SK-N-MC (cell line): ENCODE data around the gene AKAP13.

Experiments
- DNase-seq: peaks from one replicate; pipeline ENCODE4 v3.0.0-alpha.2; 2011; ENCODE audit warnings: low read depth, low spot score
- H3K27ac ChIP-seq: fragments of 200-600 bp; sonication (generic); 2 replicates; pipeline ENCODE4 v1.5.1; 2016; ENCODE audit warnings: mixed run types
- H3K36me3 ChIP-seq: fragments of 200-600 bp; sonication (generic); 2 replicates; pipeline ENCODE4 v1.6.1; 2017; ENCODE audit warnings: antibody characterized with exemption, low read length, mixed read lengths; ENCODE audit not compliant: insufficient read depth
- H3K4me3 ChIP-seq: fragments of 200-600 bp; sonication (generic); 2 replicates; pipeline ENCODE4 v1.5.1; 2016
- H3K9ac ChIP-seq: fragments of 200-600 bp; sonication (generic); 2 replicates; pipeline ENCODE4 v1.8.0; 2017; ENCODE audit warnings: mixed run types, mixed read lengths; ENCODE audit not compliant: insufficient read length
- H3K9me3 ChIP-seq: fragments of 200-600 bp; sonication (generic); 2 replicates; pipeline ENCODE4 v1.6.1; 2017; ENCODE audit warnings: low read depth, mild to moderate bottlenecking, antibody characterized with exemption, low read length, moderate library complexity, mixed read lengths
- EZH2 ChIP-seq: fragments of 200-600 bp; sonication (generic); IDR thresholded peaks from one replicate; pipeline ENCODE4 v1.6.1; 2017; ENCODE audit warnings: antibody characterized with exemption
- FOXP2 ChIP-seq: optimal IDR thresholded peaks from 2 replicates; pipeline ENCODE3; 2011; ENCODE audit warnings: mild to moderate bottlenecking, moderate library complexity; ENCODE audit not compliant: insufficient read depth; ENCODE audit errors: extremely low read length, control extremely low read depth
- POLR2AphosphoS5 ChIP-seq: IDR thresholded peaks from 2 replicates; pipeline ENCODE4 v1.6.1; 2012; ENCODE audit warnings: mild to moderate bottlenecking, low read depth, low read length, borderline replicate concordance

Gene AKAP13

GRCh38 chr15:85414037-85414436 lies 33.6 kb downstream of the AKAP13 start:
- H3K36me3 ChIP-seq: no peaks in the 10 kb centered on the region
- TF ChIP-seq POLR2AphosphoS5: no peak
- TF ChIP-seq FOXP2: no peak
- TF ChIP-seq EZH2: no peak
- H3K9ac ChIP-seq: no peak overlapping the region
- H3K9me3 ChIP-seq: no peaks in the 10 kb centered on the region
- DNase-seq: no peak
- H3K27ac ChIP-seq: no peak overlapping the region
- H3K4me3 ChIP-seq: no peak overlapping the region

- no peak overlapping the region for H3K4me3 ChIP-seq
- TF ChIP-seq EZH2 (no peak), POLR2AphosphoS5 (no peak), FOXP2 (no peak)
- no peak for DNase-seq
- H3K9ac ChIP-seq: no peak overlapping the region
- H3K9me3 ChIP-seq: no peaks in the 10 kb centered on the region
- H3K36me3 ChIP-seq: no peaks in the 10 kb centered on the region
- H3K27ac ChIP-seq: no peak overlapping the region
These were observed 34.1 kb downstream of the AKAP13 start for GRCh38 chr15:85414495-85414894.

- H3K27ac ChIP-seq: no peak overlapping the region
- H3K9ac ChIP-seq: no peak overlapping the region
- TF ChIP-seq POLR2AphosphoS5 (no peak), FOXP2 (no peak), EZH2 (no peak)
- DNase-seq: no peak
- no peak overlapping the region for H3K4me3 ChIP-seq
- no peaks in the 10 kb centered on the region for H3K9me3 ChIP-seq
- no peaks in the 10 kb centered on the region for H3K36me3 ChIP-seq
These were observed 34.6 kb downstream of the AKAP13 start for GRCh38 chr15:85414991-85415390.

GRCh38 chr15:85415783-85416182 lies 35.4 kb downstream of the AKAP13 start:
- Histone ChIP-seq H3K27ac (no peak overlapping the region), H3K9me3 (no peaks in the 10 kb centered on the region), H3K9ac (no peak overlapping the region), H3K4me3 (no peak overlapping the region), H3K36me3 (no peaks in the 10 kb centered on the region)
- no peak for DNase-seq
- TF ChIP-seq FOXP2 (no peak), POLR2AphosphoS5 (no peak), EZH2 (no peak)

GRCh38 chr15:85417276-85417675 lies 36.9 kb downstream of the AKAP13 start:
- Histone ChIP-seq H3K36me3 (no peaks in the 10 kb centered on the region), H3K9ac (no peak overlapping the region), H3K4me3 (no peak overlapping the region), H3K9me3 (no peaks in the 10 kb centered on the region), H3K27ac (no peak overlapping the region)
- TF ChIP-seq EZH2 (no peak), FOXP2 (no peak), POLR2AphosphoS5 (no peak)
- DNase-seq: no peak

- no peak overlapping the region for H3K27ac ChIP-seq
- no peaks in the 10 kb centered on the region for H3K9me3 ChIP-seq
These were observed 38.8 kb downstream of the AKAP13 start for GRCh38 chr15:85419161-85419560.

GRCh38 chr15:85421116-85421925 lies 40.9 kb downstream of the AKAP13 start:
- no peak overlapping the region for H3K4me3 ChIP-seq
- no peaks in the 10 kb centered on the region for H3K9me3 ChIP-seq
- no peak overlapping the region for H3K27ac ChIP-seq
- no peaks in the 10 kb centered on the region for H3K36me3 ChIP-seq
- TF ChIP-seq POLR2AphosphoS5: no peak
- no peak for TF ChIP-seq EZH2
- no peak for TF ChIP-seq FOXP2
- H3K9ac ChIP-seq: no peak overlapping the region
- DNase-seq: no peak

More at GRCh38 chr15:85419161-85419560, 38.8 kb downstream of the AKAP13 start:
- no peak overlapping the region for H3K9ac ChIP-seq
- H3K36me3 ChIP-seq: no peaks in the 10 kb centered on the region
- H3K4me3 ChIP-seq: no peak overlapping the region
- no peak for DNase-seq
- no peak for TF ChIP-seq POLR2AphosphoS5
- TF ChIP-seq FOXP2: no peak
- TF ChIP-seq EZH2: no peak

GRCh38 chr15:85422607-85423006 lies 42.2 kb downstream of the AKAP13 start:
- no peak for DNase-seq
- Histone ChIP-seq H3K9me3 (no peaks in the 10 kb centered on the region), H3K27ac (no peak overlapping the region), H3K36me3 (no peaks in the 10 kb centered on the region), H3K9ac (no peak overlapping the region), H3K4me3 (no peak overlapping the region)
- TF ChIP-seq FOXP2: no peak
- no peak for TF ChIP-seq EZH2
- no peak for TF ChIP-seq POLR2AphosphoS5
